ENCODE results near the gene SRGAP1. TPM values are rescaled to one million over a fixed set of nuclear protein-coding genes. Genes with fewer than 3 reads are reported as not detected.

The SRGAP1 gene
- total and polyA plus RNA-seq, 4 donors: 13.9 to 17.3 (median 15.2) TPM

DNA sequence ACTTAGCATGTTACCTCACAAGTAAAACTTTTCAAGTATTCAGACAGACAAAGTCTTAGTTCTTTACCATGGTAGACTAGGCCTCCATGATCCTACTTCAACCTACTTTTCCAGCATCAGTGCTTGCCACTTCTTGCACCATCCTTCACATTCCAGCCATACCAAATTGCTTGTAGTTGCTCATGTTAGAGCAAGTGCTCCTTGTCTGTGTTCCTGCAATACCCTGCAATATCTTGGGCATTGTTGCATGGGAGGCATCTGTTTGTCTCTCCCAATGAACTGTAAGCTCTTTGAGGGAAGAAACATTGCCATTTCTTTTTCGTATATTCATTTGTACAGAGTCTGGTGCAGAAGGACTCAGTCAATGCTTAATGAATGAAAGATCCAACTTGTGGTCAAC lies 78.0 kb downstream of the SRGAP1 start:
- no peaks in the 10 kb centered on the region for H3K27me3 ChIP-seq (ENCODE audit: control insufficient read depth, insufficient read depth, low read length)
- no peak for DNase-seq (ENCODE audit: low read depth in 4 of 6, low spot score in 6 of 6)
- no CpG with 5 or more reads among the region's 1 CpG for WGBS (ENCODE audit: insufficient coverage)
- peaks cover 6% of the 10 kb centered on the region for H3K4me1 ChIP-seq (ENCODE audit: control insufficient read depth, insufficient read depth, low read length)
- no peak overlapping the region for H3K4me3 ChIP-seq (ENCODE audit: low read depth, low read length)
- no peak overlapping the region for H3K27ac ChIP-seq (ENCODE audit: low read depth, low read length)
- H3K36me3 ChIP-seq (ENCODE audit: control insufficient read depth, insufficient read depth, low read length): no peaks in the 10 kb centered on the region
- H3K9me3 ChIP-seq (ENCODE audit: control insufficient read depth, insufficient read depth, low read length): no peaks in the 10 kb centered on the region

DNA sequence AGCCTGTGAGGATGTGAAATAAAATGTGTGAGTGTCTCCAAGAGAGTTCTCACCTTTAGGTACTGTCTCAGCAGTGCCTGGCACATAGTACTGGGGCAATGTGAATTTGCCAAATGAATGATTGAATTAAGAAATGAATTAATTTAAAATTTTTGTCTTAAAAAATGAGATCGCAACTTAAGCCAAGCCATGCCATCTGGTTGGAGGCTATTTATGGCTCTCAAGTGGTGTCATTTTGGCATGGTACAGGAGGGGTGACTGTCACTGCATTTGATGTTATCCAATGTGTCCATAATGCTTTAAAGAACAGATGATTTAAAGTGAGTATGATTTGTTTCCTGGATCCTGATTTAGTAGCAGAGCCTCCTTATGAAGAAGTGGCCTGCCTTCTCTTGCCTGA lies 80.3 kb downstream of the SRGAP1 start:
- WGBS (ENCODE audit: insufficient coverage): 100% methylated on average over 1 of the region's 1 CpG
- H3K36me3 ChIP-seq (ENCODE audit: control insufficient read depth, insufficient read depth, low read length): no peaks in the 10 kb centered on the region
- H3K4me3 ChIP-seq (ENCODE audit: low read depth, low read length): no peak overlapping the region
- no peaks in the 10 kb centered on the region for H3K9me3 ChIP-seq (ENCODE audit: control insufficient read depth, insufficient read depth, low read length)
- DNase-seq (ENCODE audit: low read depth in 4 of 6, low spot score in 6 of 6): peak in 1 of 6 donors; percentile 88
- H3K27ac ChIP-seq (ENCODE audit: low read depth, low read length): no peak overlapping the region
- H3K27me3 ChIP-seq (ENCODE audit: control insufficient read depth, insufficient read depth, low read length): no peaks in the 10 kb centered on the region
- H3K4me1 ChIP-seq (ENCODE audit: control insufficient read depth, insufficient read depth, low read length): no peaks in the 10 kb centered on the region

DNA sequence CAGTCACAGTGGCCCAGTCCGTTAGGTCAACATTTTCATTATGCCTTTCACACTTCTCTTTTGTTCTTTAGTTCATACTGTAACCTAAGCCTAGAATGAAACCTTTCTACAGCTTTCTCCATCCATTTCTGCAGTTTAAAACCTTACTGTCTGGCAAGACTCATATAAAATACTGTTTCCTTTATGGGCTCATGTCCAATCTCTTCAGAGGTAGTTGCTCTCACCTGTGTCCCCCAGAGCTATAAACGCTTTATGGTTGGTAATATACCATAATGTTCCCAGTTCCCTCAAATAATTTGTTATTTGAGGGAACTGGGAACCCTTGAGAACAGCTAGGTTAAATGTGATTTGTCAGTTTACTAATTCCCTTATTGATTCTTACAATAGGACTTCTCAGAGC lies 83.0 kb downstream of the SRGAP1 start:
- no peak overlapping the region for H3K4me3 ChIP-seq (ENCODE audit: low read depth, low read length)
- H3K27me3 ChIP-seq (ENCODE audit: control insufficient read depth, insufficient read depth, low read length): no peaks in the 10 kb centered on the region
- no peaks in the 10 kb centered on the region for H3K36me3 ChIP-seq (ENCODE audit: control insufficient read depth, insufficient read depth, low read length)
- no peaks in the 10 kb centered on the region for H3K9me3 ChIP-seq (ENCODE audit: control insufficient read depth, insufficient read depth, low read length)
- DNase-seq (ENCODE audit: low read depth in 4 of 6, low spot score in 6 of 6): no peak
- 100% methylated on average over 1 of the region's 2 CpGs for WGBS (ENCODE audit: insufficient coverage)
- no peaks in the 10 kb centered on the region for H3K4me1 ChIP-seq (ENCODE audit: control insufficient read depth, insufficient read depth, low read length)
- no peak overlapping the region for H3K27ac ChIP-seq (ENCODE audit: low read depth, low read length)

DNA sequence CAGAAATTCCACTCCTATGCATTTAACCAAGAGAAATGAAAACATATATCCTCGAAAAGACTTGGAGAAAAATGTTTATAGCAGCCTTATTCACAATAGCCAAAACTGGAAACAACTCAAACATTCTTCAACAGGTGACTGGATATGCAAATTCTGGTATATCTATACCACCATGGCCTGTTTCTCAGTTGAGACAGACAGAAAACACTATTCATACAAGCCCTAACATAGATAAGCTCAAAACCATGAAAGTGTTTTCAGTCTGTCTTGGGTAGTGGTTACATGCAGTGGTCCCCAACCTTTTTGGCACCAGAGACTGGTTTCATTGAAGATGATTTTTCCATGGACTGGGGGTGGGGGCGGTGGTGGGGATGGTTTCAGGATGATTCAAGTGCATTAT lies 83.8 kb downstream of the SRGAP1 start:
- no peaks in the 10 kb centered on the region for H3K4me1 ChIP-seq (ENCODE audit: control insufficient read depth, insufficient read depth, low read length)
- no peak overlapping the region for H3K27ac ChIP-seq (ENCODE audit: low read depth, low read length)
- H3K4me3 ChIP-seq (ENCODE audit: low read depth, low read length): no peak overlapping the region
- H3K36me3 ChIP-seq (ENCODE audit: control insufficient read depth, insufficient read depth, low read length): no peaks in the 10 kb centered on the region
- WGBS (ENCODE audit: insufficient coverage): no CpG with 5 or more reads among the region's 2 CpGs
- no peak for DNase-seq (ENCODE audit: low read depth in 4 of 6, low spot score in 6 of 6)
- no peaks in the 10 kb centered on the region for H3K9me3 ChIP-seq (ENCODE audit: control insufficient read depth, insufficient read depth, low read length)
- no peaks in the 10 kb centered on the region for H3K27me3 ChIP-seq (ENCODE audit: control insufficient read depth, insufficient read depth, low read length)

DNA sequence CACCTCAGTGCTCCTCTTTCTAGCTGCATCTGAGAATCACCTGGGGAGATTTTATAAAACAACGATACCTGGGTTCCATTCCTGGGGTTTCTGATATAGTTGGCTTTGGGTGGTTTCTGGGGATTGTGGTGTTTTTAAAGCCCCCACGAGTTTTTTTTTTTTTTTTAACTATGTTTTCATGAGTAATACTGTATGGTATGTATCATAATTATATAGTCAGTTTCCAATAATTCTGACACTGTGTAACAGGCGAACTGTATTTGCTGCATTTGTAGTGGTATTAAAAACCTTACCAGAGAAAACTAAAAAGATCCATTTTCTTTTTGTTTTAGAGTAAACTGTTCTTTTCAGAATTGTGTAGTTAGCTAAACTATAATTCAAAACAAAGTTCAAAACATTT lies 84.9 kb downstream of the SRGAP1 start:
- no peaks in the 10 kb centered on the region for H3K27me3 ChIP-seq (ENCODE audit: control insufficient read depth, insufficient read depth, low read length)
- H3K4me1 ChIP-seq (ENCODE audit: control insufficient read depth, insufficient read depth, low read length): no peaks in the 10 kb centered on the region
- no CpG with 5 or more reads among the region's 3 CpGs for WGBS (ENCODE audit: insufficient coverage)
- no peak overlapping the region for H3K4me3 ChIP-seq (ENCODE audit: low read depth, low read length)
- H3K9me3 ChIP-seq (ENCODE audit: control insufficient read depth, insufficient read depth, low read length): no peaks in the 10 kb centered on the region
- H3K27ac ChIP-seq (ENCODE audit: low read depth, low read length): no peak overlapping the region
- no peaks in the 10 kb centered on the region for H3K36me3 ChIP-seq (ENCODE audit: control insufficient read depth, insufficient read depth, low read length)
- no peak for DNase-seq (ENCODE audit: low read depth in 4 of 6, low spot score in 6 of 6)

DNA sequence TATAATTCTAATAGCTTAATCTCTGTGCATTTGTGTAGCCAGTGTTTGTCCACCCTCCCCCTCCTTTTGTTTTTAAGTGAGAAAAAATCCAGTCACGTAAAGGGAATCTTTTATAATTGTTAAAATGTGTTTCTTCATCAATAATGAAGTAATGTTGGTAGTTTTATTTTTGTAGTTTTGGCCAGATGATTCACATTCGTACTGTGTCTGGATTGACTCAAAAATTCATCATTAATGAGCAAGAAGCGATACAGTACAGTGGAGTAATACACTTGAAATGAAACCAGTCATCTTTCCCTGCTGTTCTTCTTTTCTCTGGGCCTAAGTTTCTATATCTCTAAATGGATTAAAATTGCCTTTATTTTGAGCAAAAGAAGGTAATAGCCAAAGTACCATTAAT lies 86.5 kb downstream of the SRGAP1 start:
- H3K4me1 ChIP-seq (ENCODE audit: control insufficient read depth, insufficient read depth, low read length): no peaks in the 10 kb centered on the region
- no peak for DNase-seq (ENCODE audit: low read depth in 4 of 6, low spot score in 6 of 6)
- no peaks in the 10 kb centered on the region for H3K9me3 ChIP-seq (ENCODE audit: control insufficient read depth, insufficient read depth, low read length)
- no peaks in the 10 kb centered on the region for H3K27me3 ChIP-seq (ENCODE audit: control insufficient read depth, insufficient read depth, low read length)
- WGBS (ENCODE audit: insufficient coverage): no CpG with 5 or more reads among the region's 3 CpGs
- H3K36me3 ChIP-seq (ENCODE audit: control insufficient read depth, insufficient read depth, low read length): no peaks in the 10 kb centered on the region
- H3K27ac ChIP-seq (ENCODE audit: low read depth, low read length): no peak overlapping the region
- H3K4me3 ChIP-seq (ENCODE audit: low read depth, low read length): no peak overlapping the region

- WGBS (ENCODE audit: insufficient coverage): 100% methylated on average over 1 of the region's 1 CpG
- Histone ChIP-seq H3K36me3 (ENCODE audit: control insufficient read depth, insufficient read depth, low read length) (no peaks in the 10 kb centered on the region), H3K4me3 (ENCODE audit: low read depth, low read length) (no peak overlapping the region), H3K27ac (ENCODE audit: low read depth, low read length) (no peak overlapping the region), H3K9me3 (ENCODE audit: control insufficient read depth, insufficient read depth, low read length) (no peaks in the 10 kb centered on the region), H3K27me3 (ENCODE audit: control insufficient read depth, insufficient read depth, low read length) (no peaks in the 10 kb centered on the region), H3K4me1 (ENCODE audit: control insufficient read depth, insufficient read depth, low read length) (no peaks in the 10 kb centered on the region)
- no peak for DNase-seq (ENCODE audit: low read depth in 4 of 6, low spot score in 6 of 6)
These were observed 87.2 kb downstream of the SRGAP1 start for GRCh38 chr12:63931703-63932102.

GRCh38 chr12:63934936-63935335 lies 90.4 kb downstream of the SRGAP1 start:
- H3K27ac ChIP-seq (ENCODE audit: low read depth, low read length): no peak overlapping the region
- peak in 1 of 6 donors; percentile 73 for DNase-seq (ENCODE audit: low read depth in 4 of 6, low spot score in 6 of 6)
- H3K27me3 ChIP-seq (ENCODE audit: control insufficient read depth, insufficient read depth, low read length): no peaks in the 10 kb centered on the region
- no peak overlapping the region for H3K4me3 ChIP-seq (ENCODE audit: low read depth, low read length)
- H3K36me3 ChIP-seq (ENCODE audit: control insufficient read depth, insufficient read depth, low read length): peaks cover 3% of the 10 kb centered on the region
- 70% methylated on average over 2 of the region's 7 CpGs for WGBS (ENCODE audit: insufficient coverage)
- H3K9me3 ChIP-seq (ENCODE audit: control insufficient read depth, insufficient read depth, low read length): no peaks in the 10 kb centered on the region
- H3K4me1 ChIP-seq (ENCODE audit: control insufficient read depth, insufficient read depth, low read length): peaks cover 7% of the 10 kb centered on the region

- no peak overlapping the region for H3K4me3 ChIP-seq (ENCODE audit: low read depth, low read length)
- DNase-seq (ENCODE audit: low read depth in 4 of 6, low spot score in 6 of 6): no peak
- no peaks in the 10 kb centered on the region for H3K27me3 ChIP-seq (ENCODE audit: control insufficient read depth, insufficient read depth, low read length)
- no peaks in the 10 kb centered on the region for H3K9me3 ChIP-seq (ENCODE audit: control insufficient read depth, insufficient read depth, low read length)
- no peak overlapping the region for H3K27ac ChIP-seq (ENCODE audit: low read depth, low read length)
- peaks cover 11% of the 10 kb centered on the region for H3K4me1 ChIP-seq (ENCODE audit: control insufficient read depth, insufficient read depth, low read length)
- H3K36me3 ChIP-seq (ENCODE audit: control insufficient read depth, insufficient read depth, low read length): peaks cover 3% of the 10 kb centered on the region
These were observed 90.9 kb downstream of the SRGAP1 start for GRCh38 chr12:63935361-63935760.

GRCh38 chr12:63937378-63938316 lies 93.1 kb downstream of the SRGAP1 start:
- no peaks in the 10 kb centered on the region for H3K9me3 ChIP-seq (ENCODE audit: control insufficient read depth, insufficient read depth, low read length)
- no peaks in the 10 kb centered on the region for H3K27me3 ChIP-seq (ENCODE audit: control insufficient read depth, insufficient read depth, low read length)
- peak in 1 of 6 donors; percentile 74 for DNase-seq (ENCODE audit: low read depth in 4 of 6, low spot score in 6 of 6)
- no peak overlapping the region for H3K27ac ChIP-seq (ENCODE audit: low read depth, low read length)
- H3K4me3 ChIP-seq (ENCODE audit: low read depth, low read length): no peak overlapping the region
- WGBS (ENCODE audit: insufficient coverage): 57% methylated on average over 5 of the region's 12 CpGs
- H3K4me1 ChIP-seq (ENCODE audit: control insufficient read depth, insufficient read depth, low read length): peaks cover 16% of the 10 kb centered on the region
- peaks cover 3% of the 10 kb centered on the region for H3K36me3 ChIP-seq (ENCODE audit: control insufficient read depth, insufficient read depth, low read length)

Data from spinal cord (tissue), 10 donors.